GM12875 (cell line): ENCODE measurements around the gene WDR35.
"Not testable (repeated sequence)": the region's sequence is repeated elsewhere in the genome, so short reads cannot be mapped to it uniquely, and the experiment has no call there.

Experiments used
- H3K4me3 ChIP-seq: one replicate; pipeline ENCODE4 v1.5.1; 2011; ENCODE audit warnings: low read depth, low read length, control low read depth
- CTCF ChIP-seq: IDR thresholded peaks from 2 replicates; pipeline ENCODE4 v1.5.1; 2011; ENCODE audit warnings: low read depth, mild to moderate bottlenecking, control low read depth, inconsistent platforms, low read length, moderate library complexity, borderline replicate concordance; ENCODE audit not compliant: insufficient read depth

WDR35 gene

GRCh38 chr2:19899985-19900930 is 89.6 kb downstream of the WDR35 start:
- H3K4me3 ChIP-seq: peak overlapping the region; percentile 62
- TF ChIP-seq CTCF: no peak

- TF ChIP-seq CTCF: no peak
- no peak overlapping the region for H3K4me3 ChIP-seq
These were observed 91.1 kb downstream of the WDR35 start for GRCh38 chr2:19898592-19899329.

- no peak for TF ChIP-seq CTCF
- no peak overlapping the region for H3K4me3 ChIP-seq
These were observed 92.2 kb downstream of the WDR35 start for GRCh38 chr2:19897623-19898245.

- H3K4me3 ChIP-seq: no peak overlapping the region
- no peak for TF ChIP-seq CTCF
These were observed 94.4 kb downstream of the WDR35 start for GRCh38 chr2:19895535-19895934.

- no peak for TF ChIP-seq CTCF
- no peak overlapping the region for H3K4me3 ChIP-seq
These were observed 95.6 kb downstream of the WDR35 start for GRCh38 chr2:19894134-19894792.

GRCh38 chr2:19893520-19894133 is 96.3 kb downstream of the WDR35 start:
- no peak for TF ChIP-seq CTCF

GRCh38 chr2:19891971-19892370 is 97.9 kb downstream of the WDR35 start:
- H3K4me3 ChIP-seq: not testable (repeated sequence)

More at GRCh38 chr2:19893520-19894133, 96.3 kb downstream of the WDR35 start:
- H3K4me3 ChIP-seq: no peak overlapping the region
